Body of pancreas (tissue), 4 donors: ENCODE results near the gene SCN1B. TPM values are rescaled to one million over a fixed set of nuclear protein-coding genes. Genes with fewer than 3 reads are reported as not detected.

Experiments used
- ATAC-seq: fragments of 150-250 bp; one replicate; pipeline ENCODE4 v1.9.1; 2016
- DNase-seq, 4 donors: peaks; one replicate each; pipeline ENCODE4 v3.0.0-alpha.2; 2019
- H3K27ac ChIP-seq, 4 donors: fragments of 200-600 bp; sonication (generic); 1 replicate in 3 of 4; 2 replicates in 1 of 4; pipeline versions ENCODE4 v1.5.1 to v1.6.1; 2016 to 2019; ENCODE audit warnings: mild to moderate bottlenecking in 1 of 4, mixed read lengths in 1 of 4, moderate library complexity in 1 of 4
- H3K27me3 ChIP-seq, 2 donors: fragments of 200-600 bp; sonication (generic); one replicate each; pipeline ENCODE4 v1.6.0; 2016; ENCODE audit warnings: mild to moderate bottlenecking in 1 of 2
- H3K36me3 ChIP-seq, 2 donors: fragments of 200-600 bp; sonication (generic); replicated peaks in 1 of 2; 2 replicates each; pipeline ENCODE4 v1.5.1; 2016; ENCODE audit warnings: low read depth in 2 of 2; ENCODE audit not compliant: insufficient read depth in 1 of 2
- H3K4me1 ChIP-seq: fragments of 200-600 bp; sonication (generic); one replicate; pipeline ENCODE4 v1.6.0; 2016
- H3K4me3 ChIP-seq, 2 donors: fragments of 200-600 bp; sonication (generic); 1 replicate in 1 of 2; 2 replicates in 1 of 2; pipeline ENCODE4 v1.5.1; 2016 to 2019
- H3K9me3 ChIP-seq, 3 donors: fragments of 200-600 bp; sonication (generic); 1 replicate in 2 of 3; 2 replicates in 1 of 3; pipeline ENCODE4 v1.5.1; 2016
- CTCF ChIP-seq, 7 experiments: fragments of 450-650 bp in 4 of 7; fragments of 200-600 bp in 3 of 7; sonication (generic) in 3 of 7; IDR thresholded peaks; one replicate each; pipeline ENCODE4 v1.5.1; 2016 to 2019; ENCODE audit warnings: antibody characterized with exemption in 7 of 7
- POLR2A ChIP-seq, 3 donors: fragments of 450-650 bp; IDR thresholded peaks; one replicate each; pipeline ENCODE4 v1.6.1; 2016; ENCODE audit warnings: antibody characterized with exemption in 3 of 3, mild to moderate bottlenecking in 2 of 3
- WGBS, 2 donors: methylation state at CpG; one replicate each; pipeline ENCODE4 v1.1.5; 2017; 5-methylcytosine and 5-hydroxymethylcytosine counted together
- intact Hi-C: fragments of 100-400 bp; cut with DNase I; formaldehyde crosslinking; loops from one replicate; pipeline ENCODE4 v1.15.1; 2023
- total RNA-seq, 2 donors: library from RNA; depleted of rRNA; stranded (reverse); fragments of >200 nt; gene quantifications; one replicate each; pipeline ENCODE4 v1.1.0, GENCODE V29; 2016

Gene SCN1B
- total RNA-seq, 2 donors from 2014 or later = 2.3 to 23.6 TPM

DNA sequence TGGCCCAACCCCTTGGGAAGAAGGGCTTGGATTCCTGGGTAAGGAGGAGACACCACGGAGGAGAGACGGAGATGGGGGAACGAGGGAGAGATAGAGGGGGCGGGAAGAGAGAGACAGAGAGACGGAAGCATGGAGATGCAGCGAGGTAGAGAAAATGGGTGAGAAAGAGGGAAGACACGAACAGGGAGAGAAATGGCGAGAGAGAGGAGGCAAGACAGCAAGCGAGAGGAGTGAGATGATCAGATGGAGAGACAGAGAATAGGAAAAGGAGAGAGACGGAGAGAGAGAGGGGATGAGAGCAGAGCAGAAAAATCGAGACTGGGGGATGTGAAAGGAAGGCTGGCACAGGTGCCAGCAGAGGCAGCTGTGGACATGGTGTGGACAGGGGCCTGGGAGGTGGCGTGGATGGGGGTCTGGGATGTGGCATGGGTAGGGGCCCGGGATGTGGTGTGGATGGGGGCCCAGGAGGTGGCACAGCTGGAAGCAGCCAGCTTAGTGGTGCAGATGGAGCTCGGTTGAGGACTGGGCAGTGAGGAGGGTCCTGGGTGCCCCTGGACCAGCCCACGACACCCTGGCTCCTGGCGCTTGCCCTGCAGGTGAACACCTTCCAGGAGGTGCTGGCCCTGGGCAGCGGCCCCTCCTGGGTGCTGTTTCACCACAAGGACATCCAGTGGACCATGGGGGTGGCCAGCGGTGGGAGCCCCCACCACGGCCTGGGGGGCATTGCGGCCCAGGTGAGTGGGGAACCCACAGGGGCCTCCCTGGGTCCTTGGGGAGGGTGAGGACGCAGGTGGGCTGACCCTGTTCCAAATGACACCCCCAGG is 45.1 kb downstream of the SCN1B start:
- TF ChIP-seq CTCF (IDR thresholded peaks at IDR 0.05) (no peak), POLR2A (IDR thresholded peaks at IDR 0.05) (no peak)
- DNase-seq (no peak), ATAC-seq (no peak)
- Histone ChIP-seq H3K9me3 (peaks cover 0 to 3% (median 0%) of the 10 kb centered on the region in 3 donors), H3K36me3 (no peaks in the 10 kb centered on the region), H3K27ac (no peak overlapping the region), H3K4me1 (no peaks in the 10 kb centered on the region), H3K4me3 (no peak overlapping the region), H3K27me3 (no peaks in the 10 kb centered on the region)
- intact Hi-C loops = no loop called here
- WGBS, 2 donors = 82 to 88% methylated on average over 17 to 21 of the region's 21 CpGs

- H3K27me3 ChIP-seq = no peaks in the 10 kb centered on the region
- TF ChIP-seq POLR2A (IDR thresholded peaks at IDR 0.05) = no peak
- TF ChIP-seq CTCF (IDR thresholded peaks at IDR 0.05) = no peak
- intact Hi-C loops = no loop called here
- no peaks in the 10 kb centered on the region for H3K9me3 ChIP-seq
- no peak overlapping the region for H3K27ac ChIP-seq
- no peaks in the 10 kb centered on the region for H3K4me1 ChIP-seq
- DNase-seq (no peak), ATAC-seq (no peak)
- no peak overlapping the region for H3K4me3 ChIP-seq
- no peaks in the 10 kb centered on the region for H3K36me3 ChIP-seq
- WGBS, 2 donors = 96 to 100% methylated on average over 2 to 6 of the region's 6 CpGs
These were observed 45.7 kb downstream of the SCN1B start for GRCh38 chr19:35076026-35076370.

DNA sequence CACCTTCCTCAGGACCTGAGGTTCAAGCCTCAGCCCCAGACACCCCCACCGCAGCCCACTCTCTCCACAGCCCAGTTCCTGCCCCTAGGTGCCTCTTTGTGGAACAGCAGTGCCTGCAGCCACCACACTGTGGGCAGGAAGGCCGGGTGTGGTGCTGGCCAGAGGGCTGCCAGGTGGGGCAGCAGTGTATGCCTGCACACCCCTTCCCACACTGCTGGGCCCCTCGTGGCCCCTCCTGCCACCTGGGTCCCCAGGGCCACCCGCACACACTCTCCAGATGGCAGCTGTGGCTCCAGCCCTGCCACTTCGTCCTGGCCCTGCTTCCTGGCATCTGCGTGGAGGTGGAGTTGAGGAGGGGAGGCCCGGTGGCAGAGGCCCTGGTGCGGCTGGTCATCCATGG is 46.4 kb downstream of the SCN1B start:
- no peak overlapping the region for H3K4me3 ChIP-seq
- no peak for DNase-seq
- intact Hi-C loops = no loop called here
- no peak for ATAC-seq
- H3K4me1 ChIP-seq = no peaks in the 10 kb centered on the region
- no peaks in the 10 kb centered on the region for H3K27me3 ChIP-seq
- WGBS, 2 donors = 53 to 87% methylated on average over 4 to 8 of the region's 8 CpGs
- no peak overlapping the region for H3K27ac ChIP-seq
- no peaks in the 10 kb centered on the region for H3K36me3 ChIP-seq
- H3K9me3 ChIP-seq = no peaks in the 10 kb centered on the region
- TF ChIP-seq POLR2A (IDR thresholded peaks at IDR 0.05) = no peak
- TF ChIP-seq CTCF (IDR thresholded peaks at IDR 0.05) = no peak

GRCh38 chr19:35077411-35078223 is 47.3 kb downstream of the SCN1B start:
- Histone ChIP-seq H3K9me3 (no peaks in the 10 kb centered on the region), H3K27ac (no peak overlapping the region), H3K4me3 (no peak overlapping the region), H3K36me3 (no peaks in the 10 kb centered on the region), H3K4me1 (no peaks in the 10 kb centered on the region), H3K27me3 (no peaks in the 10 kb centered on the region)
- DNase-seq = no peak
- intact Hi-C loops = no loop called here
- ATAC-seq = no peak
- no peak for TF ChIP-seq CTCF (IDR thresholded peaks at IDR 0.05)
- TF ChIP-seq POLR2A (IDR thresholded peaks at IDR 0.05) = no peak
- 90 to 94% methylated on average over 17 of the region's 17 CpGs for WGBS, 2 donors
